Panc1 (cell line): ENCODE results near the gene NEFH. TPM values are rescaled to one million over a fixed set of nuclear protein-coding genes. Genes with fewer than 3 reads are reported as not detected.
A peak's percentile ranks its signal among the peaks of the same experiment; 100 is the strongest.

Experiments used
- ATAC-seq: fragments of 200-7000 bp; cut with Tn5 transposase; 2 replicates; pipeline ENCODE4 v1.9.1; 2020; ENCODE audit warnings: mild to moderate bottlenecking, moderate library complexity
- BruUV-seq: library from RNA; stranded (reverse); fragments of 400-500 nt; replicated peaks from 2 replicates; lab custom pipeline; 2021; lab: Mats Ljungman, UMichigan
- CTCF ChIA-PET: fragments of 300-600 bp; sonication (Branson Sonifier 250); formaldehyde crosslinking; loops from one replicate; lab custom pipeline; 2022; ENCODE audit warnings: antibody characterized with exemption; lab: Charles Lee
- POLR2A ChIA-PET: fragments of 300-600 bp; sonication (Branson Sonifier 250); formaldehyde crosslinking; loops from one replicate; lab custom pipeline; 2022; ENCODE audit warnings: antibody characterized with exemption; lab: Charles Lee
- DNase-seq: peaks from one replicate; pipeline ENCODE4 v3.0.0-alpha.2; 2010; ENCODE audit warnings: low read depth, low spot score
- H3K27ac ChIP-seq: 2 replicates; pipeline ENCODE4 v1.5.1; 2011; ENCODE audit warnings: mild to moderate bottlenecking, low read length, inconsistent platforms
- H3K27me3 ChIP-seq: fragments of 200-500 bp; sonication (Bioruptor generic); 2 replicates; pipeline ENCODE4 v1.6.0; 2014; ENCODE audit warnings: low read length, inconsistent platforms; ENCODE audit not compliant: control insufficient read depth, insufficient read depth
- H3K36me3 ChIP-seq: fragments of 200-500 bp; sonication (Bioruptor generic); 2 replicates; pipeline ENCODE4 v1.5.1; 2014; ENCODE audit warnings: inconsistent platforms, mild to moderate bottlenecking, low read length, moderate library complexity; ENCODE audit not compliant: control insufficient read depth, insufficient read depth
- H3K4me1 ChIP-seq: 2 replicates; pipeline ENCODE4 v1.5.1; 2011; ENCODE audit warnings: inconsistent platforms, mild to moderate bottlenecking, low read length, moderate library complexity; ENCODE audit not compliant: control insufficient read depth, insufficient read depth
- H3K4me3 ChIP-seq, 2 experiments: 2 replicates each; pipeline ENCODE4 v1.5.1; 2011 to 2012; ENCODE audit warnings: low read depth in 2 of 2, low read length in 2 of 2, mild to moderate bottlenecking in 2 of 2, inconsistent platforms in 1 of 2, moderate library complexity in 1 of 2
- H3K9me3 ChIP-seq: fragments of 200-500 bp; sonication (Bioruptor generic); 2 replicates; pipeline ENCODE4 v1.5.1; 2014; ENCODE audit warnings: low read depth, mild to moderate bottlenecking, inconsistent platforms, low read length, moderate library complexity; ENCODE audit not compliant: control insufficient read depth, insufficient read depth
- POLR2AphosphoS5 ChIP-seq: IDR thresholded peaks from 2 replicates; pipeline ENCODE4 v1.6.1; 2012; ENCODE audit warnings: mild to moderate bottlenecking, low read depth, low read length, moderate library complexity
- SIN3A ChIP-seq: IDR thresholded peaks from 2 replicates; pipeline ENCODE4 v1.6.1; 2012; ENCODE audit warnings: low read depth, mild to moderate bottlenecking, low read length, moderate library complexity, borderline replicate concordance; ENCODE audit not compliant: insufficient read depth
- TCF7L2 ChIP-seq: IDR thresholded peaks from 2 replicates; pipeline ENCODE4 v1.6.1; 2011; ENCODE audit warnings: mild to moderate bottlenecking, low read depth, low read length, inconsistent platforms
- in situ Hi-C: cut with HindIII; loops from 2 replicates; pipeline ENCODE4 v1.10.0; 2016; ENCODE audit warnings: low sequenced_read_pairs, low pct_unique_long_range_greater_than_20kb
- intact Hi-C: fragments of 100-400 bp; cut with micrococcal nuclease; formaldehyde crosslinking; loops from one replicate; pipeline ENCODE4 v1.10.0; 2022; ENCODE audit not compliant: unreplicated experiment
- total RNA-seq: library from RNA; stranded (reverse); gene quantifications from one replicate; pipeline ENCODE4 v1.2.1, GENCODE V29; 2021; ENCODE audit not compliant: unreplicated experiment
- TF ChIP-seq, protein P1 (sequence below): fragments of 450-650 bp; IDR thresholded peaks from 2 replicates; pipeline ENCODE4 v1.5.1; 2017; ENCODE audit warnings: mild to moderate bottlenecking
- TF ChIP-seq, protein P2 (sequence below), 2 experiments: IDR thresholded peaks; 2 replicates each; pipeline ENCODE4 v1.6.1; 2011 to 2012; ENCODE audit warnings: low read depth in 2 of 2, control low read depth in 1 of 2, low read length in 1 of 2, mild to moderate bottlenecking in 1 of 2, moderate library complexity in 1 of 2; ENCODE audit not compliant: insufficient read depth in 1 of 2

Gene NEFH
- total RNA-seq, 1 experiment from 2014 or later, result 0.08 TPM

DNA sequence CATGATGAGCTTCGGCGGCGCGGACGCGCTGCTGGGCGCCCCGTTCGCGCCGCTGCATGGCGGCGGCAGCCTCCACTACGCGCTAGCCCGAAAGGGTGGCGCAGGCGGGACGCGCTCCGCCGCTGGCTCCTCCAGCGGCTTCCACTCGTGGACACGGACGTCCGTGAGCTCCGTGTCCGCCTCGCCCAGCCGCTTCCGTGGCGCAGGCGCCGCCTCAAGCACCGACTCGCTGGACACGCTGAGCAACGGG is 169 bp downstream of the NEFH start:
- ATAC-seq (no peak), DNase-seq (no peak)
- ChIA-PET POLR2A (no interaction called here), CTCF (no interaction called here)
- TF ChIP-seq, protein P1, sequence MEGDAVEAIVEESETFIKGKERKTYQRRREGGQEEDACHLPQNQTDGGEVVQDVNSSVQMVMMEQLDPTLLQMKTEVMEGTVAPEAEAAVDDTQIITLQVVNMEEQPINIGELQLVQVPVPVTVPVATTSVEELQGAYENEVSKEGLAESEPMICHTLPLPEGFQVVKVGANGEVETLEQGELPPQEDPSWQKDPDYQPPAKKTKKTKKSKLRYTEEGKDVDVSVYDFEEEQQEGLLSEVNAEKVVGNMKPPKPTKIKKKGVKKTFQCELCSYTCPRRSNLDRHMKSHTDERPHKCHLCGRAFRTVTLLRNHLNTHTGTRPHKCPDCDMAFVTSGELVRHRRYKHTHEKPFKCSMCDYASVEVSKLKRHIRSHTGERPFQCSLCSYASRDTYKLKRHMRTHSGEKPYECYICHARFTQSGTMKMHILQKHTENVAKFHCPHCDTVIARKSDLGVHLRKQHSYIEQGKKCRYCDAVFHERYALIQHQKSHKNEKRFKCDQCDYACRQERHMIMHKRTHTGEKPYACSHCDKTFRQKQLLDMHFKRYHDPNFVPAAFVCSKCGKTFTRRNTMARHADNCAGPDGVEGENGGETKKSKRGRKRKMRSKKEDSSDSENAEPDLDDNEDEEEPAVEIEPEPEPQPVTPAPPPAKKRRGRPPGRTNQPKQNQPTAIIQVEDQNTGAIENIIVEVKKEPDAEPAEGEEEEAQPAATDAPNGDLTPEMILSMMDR, result no peak
- no peak for TF ChIP-seq POLR2AphosphoS5
- no peak for TF ChIP-seq SIN3A
- no peak for TF ChIP-seq TCF7L2
- in situ Hi-C loops, result no loop called here
- BruUV-seq, result no TSS peak
- Histone ChIP-seq H3K4me3 (peak overlapping the region in 1 of 2 experiments; percentile 7; a peak in 1 of 4 replicates), H3K4me1 (0 out of 2 replicates have a peak, but pooled peaks cover 2% of the 10 kb centered on the region), H3K27ac (no peak overlapping the region), H3K36me3 (no peaks in the 10 kb centered on the region), H3K27me3 (no peaks in the 10 kb centered on the region), H3K9me3 (no peaks in the 10 kb centered on the region)
- intact Hi-C loops, result no loop called here

DNA sequence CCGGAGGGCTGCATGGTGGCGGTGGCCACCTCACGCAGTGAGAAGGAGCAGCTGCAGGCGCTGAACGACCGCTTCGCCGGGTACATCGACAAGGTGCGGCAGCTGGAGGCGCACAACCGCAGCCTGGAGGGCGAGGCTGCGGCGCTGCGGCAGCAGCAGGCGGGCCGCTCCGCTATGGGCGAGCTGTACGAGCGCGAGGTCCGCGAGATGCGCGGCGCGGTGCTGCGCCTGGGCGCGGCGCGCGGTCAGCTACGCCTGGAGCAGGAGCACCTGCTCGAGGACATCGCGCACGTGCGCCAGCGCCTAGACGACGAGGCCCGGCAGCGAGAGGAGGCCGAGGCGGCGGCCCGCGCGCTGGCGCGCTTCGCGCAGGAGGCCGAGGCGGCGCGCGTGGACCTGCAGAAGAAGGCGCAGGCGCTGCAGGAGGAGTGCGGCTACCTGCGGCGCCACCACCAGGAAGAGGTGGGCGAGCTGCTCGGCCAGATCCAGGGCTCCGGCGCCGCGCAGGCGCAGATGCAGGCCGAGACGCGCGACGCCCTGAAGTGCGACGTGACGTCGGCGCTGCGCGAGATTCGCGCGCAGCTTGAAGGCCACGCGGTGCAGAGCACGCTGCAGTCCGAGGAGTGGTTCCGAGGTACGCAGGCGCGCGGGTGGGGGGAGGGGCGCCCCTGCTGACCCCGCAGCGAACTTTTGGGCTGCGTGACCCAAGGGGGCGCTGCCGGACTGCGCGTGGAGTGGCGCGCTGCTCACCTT is 670 bp downstream of the NEFH start:
- no peaks in the 10 kb centered on the region for H3K36me3 ChIP-seq
- CTCF ChIA-PET, result no interaction called here
- 0 out of 2 replicates have a peak, but pooled peaks cover 2% of the 10 kb centered on the region for H3K4me1 ChIP-seq
- no TSS peak for BruUV-seq
- in situ Hi-C loops, result no loop called here
- H3K27ac ChIP-seq, result no peak overlapping the region
- POLR2A ChIA-PET, result no interaction called here
- intact Hi-C loops, result no loop called here
- no peaks in the 10 kb centered on the region for H3K27me3 ChIP-seq
- ATAC-seq, result no peak
- no peaks in the 10 kb centered on the region for H3K9me3 ChIP-seq
- no peak for TF ChIP-seq SIN3A
- H3K4me3 ChIP-seq, result peak overlapping the region in 1 of 2 experiments; percentile 7; a peak in 1 of 4 replicates
- DNase-seq, result no peak

DNA sequence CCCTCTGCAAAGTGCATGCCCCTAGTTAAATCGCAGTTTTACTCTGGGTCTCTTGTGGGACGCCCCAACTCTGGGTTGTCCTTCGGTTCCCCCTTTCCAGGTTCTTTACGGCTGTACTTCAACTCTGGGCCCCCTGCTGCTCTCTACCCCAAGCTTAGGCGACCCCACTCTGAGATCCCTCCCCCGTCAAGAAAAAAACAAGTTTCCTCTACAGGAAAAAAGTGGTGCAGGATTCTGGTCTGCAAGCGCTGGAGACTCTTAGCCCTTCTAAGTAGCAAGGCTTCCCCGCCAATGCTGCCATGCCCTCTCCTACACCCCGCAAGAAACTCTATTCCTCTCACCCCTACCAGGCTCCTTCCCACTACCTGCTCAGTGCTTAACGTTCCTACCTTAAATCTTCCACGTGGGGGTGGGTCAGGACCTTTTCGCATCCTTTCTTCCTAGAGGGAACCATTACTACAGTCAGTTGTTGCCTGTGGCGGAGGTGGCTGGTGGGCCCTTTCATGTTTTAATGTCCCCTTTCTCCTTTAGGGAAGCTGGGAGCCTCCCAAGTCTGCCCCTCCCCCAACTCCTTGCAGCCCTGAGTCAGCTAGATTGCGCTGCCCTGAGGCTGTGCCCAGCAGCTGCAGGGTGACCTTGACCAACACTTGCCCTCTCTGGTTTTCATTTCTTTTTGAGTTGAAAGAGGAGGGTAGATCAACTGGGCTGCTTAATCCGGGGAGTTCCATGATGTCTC is 1.4 kb downstream of the NEFH start:
- ChIA-PET CTCF (no interaction called here), POLR2A (no interaction called here)
- ATAC-seq, result no peak
- no TSS peak for BruUV-seq
- TF ChIP-seq TCF7L2 (no peak), SIN3A (no peak), POLR2AphosphoS5 (no peak)
- TF ChIP-seq, protein P2, sequence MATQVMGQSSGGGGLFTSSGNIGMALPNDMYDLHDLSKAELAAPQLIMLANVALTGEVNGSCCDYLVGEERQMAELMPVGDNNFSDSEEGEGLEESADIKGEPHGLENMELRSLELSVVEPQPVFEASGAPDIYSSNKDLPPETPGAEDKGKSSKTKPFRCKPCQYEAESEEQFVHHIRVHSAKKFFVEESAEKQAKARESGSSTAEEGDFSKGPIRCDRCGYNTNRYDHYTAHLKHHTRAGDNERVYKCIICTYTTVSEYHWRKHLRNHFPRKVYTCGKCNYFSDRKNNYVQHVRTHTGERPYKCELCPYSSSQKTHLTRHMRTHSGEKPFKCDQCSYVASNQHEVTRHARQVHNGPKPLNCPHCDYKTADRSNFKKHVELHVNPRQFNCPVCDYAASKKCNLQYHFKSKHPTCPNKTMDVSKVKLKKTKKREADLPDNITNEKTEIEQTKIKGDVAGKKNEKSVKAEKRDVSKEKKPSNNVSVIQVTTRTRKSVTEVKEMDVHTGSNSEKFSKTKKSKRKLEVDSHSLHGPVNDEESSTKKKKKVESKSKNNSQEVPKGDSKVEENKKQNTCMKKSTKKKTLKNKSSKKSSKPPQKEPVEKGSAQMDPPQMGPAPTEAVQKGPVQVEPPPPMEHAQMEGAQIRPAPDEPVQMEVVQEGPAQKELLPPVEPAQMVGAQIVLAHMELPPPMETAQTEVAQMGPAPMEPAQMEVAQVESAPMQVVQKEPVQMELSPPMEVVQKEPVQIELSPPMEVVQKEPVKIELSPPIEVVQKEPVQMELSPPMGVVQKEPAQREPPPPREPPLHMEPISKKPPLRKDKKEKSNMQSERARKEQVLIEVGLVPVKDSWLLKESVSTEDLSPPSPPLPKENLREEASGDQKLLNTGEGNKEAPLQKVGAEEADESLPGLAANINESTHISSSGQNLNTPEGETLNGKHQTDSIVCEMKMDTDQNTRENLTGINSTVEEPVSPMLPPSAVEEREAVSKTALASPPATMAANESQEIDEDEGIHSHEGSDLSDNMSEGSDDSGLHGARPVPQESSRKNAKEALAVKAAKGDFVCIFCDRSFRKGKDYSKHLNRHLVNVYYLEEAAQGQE (IDR thresholded peaks at IDR 0.05; ENCODE audit: insufficient read depth in 1 of 2, low read depth in 2 of 2, low read length in 1 of 2), result no peak
- TF ChIP-seq, protein P1, result no peak
- H3K27ac ChIP-seq, result no peak overlapping the region
- H3K4me3 ChIP-seq, result no peak overlapping the region
- intact Hi-C loops (no loop called here), in situ Hi-C loops (no loop called here)
- no peak for DNase-seq
- no peaks in the 10 kb centered on the region for H3K27me3 ChIP-seq
- H3K36me3 ChIP-seq, result no peaks in the 10 kb centered on the region
- no peaks in the 10 kb centered on the region for H3K9me3 ChIP-seq
- 0 out of 2 replicates have a peak, but pooled peaks cover 2% of the 10 kb centered on the region for H3K4me1 ChIP-seq
